Forelimb muscle (tissue), 1 donor: ENCODE data around the gene RBM26. TPM values are rescaled to one million over a fixed set of nuclear protein-coding genes. Genes with fewer than 3 reads are reported as not detected.

Source experiments
- DNase-seq: peaks from one replicate; pipeline ENCODE4 v3.0.0-alpha.2; 2013; ENCODE audit warnings: low read depth
- polyA plus RNA-seq: library from polyadenylated mRNA; unstranded; fragments of 120-200 nt; gene quantifications from one replicate; pipeline ENCODE4 v1.2.1, GENCODE V29; 2013; ENCODE audit not compliant: insufficient read length

RBM26 gene, protein sequence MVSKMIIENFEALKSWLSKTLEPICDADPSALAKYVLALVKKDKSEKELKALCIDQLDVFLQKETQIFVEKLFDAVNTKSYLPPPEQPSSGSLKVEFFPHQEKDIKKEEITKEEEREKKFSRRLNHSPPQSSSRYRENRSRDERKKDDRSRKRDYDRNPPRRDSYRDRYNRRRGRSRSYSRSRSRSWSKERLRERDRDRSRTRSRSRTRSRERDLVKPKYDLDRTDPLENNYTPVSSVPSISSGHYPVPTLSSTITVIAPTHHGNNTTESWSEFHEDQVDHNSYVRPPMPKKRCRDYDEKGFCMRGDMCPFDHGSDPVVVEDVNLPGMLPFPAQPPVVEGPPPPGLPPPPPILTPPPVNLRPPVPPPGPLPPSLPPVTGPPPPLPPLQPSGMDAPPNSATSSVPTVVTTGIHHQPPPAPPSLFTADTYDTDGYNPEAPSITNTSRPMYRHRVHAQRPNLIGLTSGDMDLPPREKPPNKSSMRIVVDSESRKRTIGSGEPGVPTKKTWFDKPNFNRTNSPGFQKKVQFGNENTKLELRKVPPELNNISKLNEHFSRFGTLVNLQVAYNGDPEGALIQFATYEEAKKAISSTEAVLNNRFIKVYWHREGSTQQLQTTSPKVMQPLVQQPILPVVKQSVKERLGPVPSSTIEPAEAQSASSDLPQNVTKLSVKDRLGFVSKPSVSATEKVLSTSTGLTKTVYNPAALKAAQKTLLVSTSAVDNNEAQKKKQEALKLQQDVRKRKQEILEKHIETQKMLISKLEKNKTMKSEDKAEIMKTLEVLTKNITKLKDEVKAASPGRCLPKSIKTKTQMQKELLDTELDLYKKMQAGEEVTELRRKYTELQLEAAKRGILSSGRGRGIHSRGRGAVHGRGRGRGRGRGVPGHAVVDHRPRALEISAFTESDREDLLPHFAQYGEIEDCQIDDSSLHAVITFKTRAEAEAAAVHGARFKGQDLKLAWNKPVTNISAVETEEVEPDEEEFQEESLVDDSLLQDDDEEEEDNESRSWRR
- 51.9 TPM for polyA plus RNA-seq

DNA sequence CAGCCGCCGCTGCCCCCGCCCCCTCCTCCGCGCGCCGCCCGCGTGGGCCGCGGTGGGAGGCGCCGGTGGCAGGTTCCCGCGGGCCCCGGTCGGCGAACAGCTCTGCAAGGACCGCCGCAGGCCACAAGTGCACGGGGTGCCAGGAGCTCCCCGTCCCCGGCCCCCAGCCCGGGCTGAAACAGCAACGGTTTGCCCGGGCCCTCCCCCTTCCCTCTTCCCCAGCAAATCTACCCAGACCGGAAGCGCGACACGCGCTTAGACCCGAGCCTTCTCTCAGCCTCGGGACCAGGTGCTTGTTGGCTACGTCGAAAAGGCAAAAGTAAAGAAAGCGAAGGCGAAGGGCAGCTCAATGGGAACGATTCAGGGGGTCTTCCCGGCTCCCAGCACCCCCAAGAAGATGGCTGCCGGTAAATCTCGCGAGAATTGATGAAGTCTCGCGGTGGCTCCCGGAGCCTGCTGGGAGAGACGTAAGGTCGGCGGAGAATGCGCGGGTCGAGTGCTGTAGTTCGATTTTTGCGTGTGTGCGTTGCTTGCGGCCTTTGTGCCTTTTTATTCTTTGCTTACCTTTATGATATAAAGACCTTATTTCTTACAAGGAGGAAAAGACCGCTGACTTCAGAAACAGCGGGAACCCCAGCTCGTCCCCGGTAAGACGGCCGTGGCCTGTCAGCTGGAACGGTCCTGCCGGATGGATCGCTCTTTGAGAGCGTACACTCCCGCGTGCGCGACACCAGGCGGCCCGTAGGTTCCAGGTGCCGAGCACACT, at the start of gene RBM26:
Gene RBM26, minus strand, starts transcription at position 425 of the 766 bp plus-strand sequence. CDS start 481 bp downstream, outside the sequence.
- peak; percentile 95 for DNase-seq

DNA sequence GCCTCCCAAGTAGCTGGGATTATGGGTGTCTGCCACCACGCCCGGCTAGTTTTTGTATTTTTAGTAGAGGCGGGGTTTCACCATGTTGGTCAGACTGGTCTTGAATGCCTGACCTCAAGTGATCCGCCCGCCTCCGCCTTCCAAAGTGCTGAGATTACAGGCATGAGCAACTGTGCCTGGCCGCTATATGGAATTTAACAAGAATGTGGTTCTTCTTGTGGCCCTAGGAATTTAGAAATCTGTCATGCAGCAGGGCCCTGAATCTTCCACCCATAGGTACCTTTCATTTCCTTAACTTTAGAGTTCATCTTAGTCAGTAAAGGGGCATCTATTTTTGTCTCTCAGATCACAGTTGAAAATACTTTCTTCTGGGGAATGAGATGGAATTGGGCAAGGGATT, 49.3 kb upstream of the RBM26 start:
- no peak for DNase-seq

DNA sequence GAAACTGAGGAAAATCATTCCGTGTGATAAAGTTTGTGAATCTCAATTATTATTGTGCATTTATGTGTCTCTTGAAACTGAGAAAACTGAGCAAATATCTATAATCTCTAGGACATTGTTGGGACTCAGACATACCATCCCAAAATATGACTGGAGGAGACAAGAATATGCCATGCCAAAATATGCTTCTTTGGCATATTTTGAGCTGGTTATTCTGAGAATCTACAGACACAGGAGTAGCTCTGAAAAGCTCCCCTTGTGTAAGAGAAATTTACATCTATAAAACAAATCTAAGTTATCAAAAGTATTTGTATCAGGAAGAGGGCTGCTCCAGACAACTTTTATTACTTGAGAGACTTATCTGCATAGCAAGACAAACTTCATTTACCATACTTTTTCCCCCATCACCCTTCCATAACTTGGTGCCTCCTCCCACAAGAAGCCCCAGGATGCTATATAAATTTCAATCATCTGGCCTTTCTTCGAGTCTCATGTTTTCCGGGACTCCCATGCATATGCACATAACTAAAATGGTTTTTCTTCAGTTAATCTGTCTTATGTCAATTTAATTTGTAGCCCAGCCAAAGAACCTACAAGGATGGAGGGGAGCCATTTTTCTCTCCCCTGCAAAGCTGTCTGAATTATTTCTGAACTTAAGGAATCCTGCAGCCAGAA, 46.3 kb upstream of the RBM26 start:
- no peak for DNase-seq

DNA sequence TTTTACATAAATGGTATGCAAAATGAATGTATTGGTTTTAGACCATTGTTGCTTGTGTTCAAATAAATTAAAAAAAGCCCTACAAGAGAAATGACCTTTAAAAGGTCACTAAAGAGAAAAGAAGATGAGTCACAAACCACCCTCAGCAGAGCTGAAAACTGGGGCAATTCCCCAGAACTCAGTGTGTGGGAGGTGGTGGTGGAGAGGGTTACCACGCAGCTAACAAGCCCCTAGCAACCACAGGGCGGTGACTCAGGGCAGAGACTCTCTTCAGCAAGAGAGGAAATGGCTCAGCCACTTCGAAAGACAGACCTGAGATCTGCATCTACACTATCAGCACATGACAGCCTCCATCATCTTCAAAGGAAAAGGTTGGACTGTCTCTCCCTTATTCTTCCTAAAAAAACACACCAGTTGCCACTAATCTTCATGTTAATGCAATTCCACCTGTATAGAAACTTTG, 45.5 kb upstream of the RBM26 start:
- no peak for DNase-seq

DNA sequence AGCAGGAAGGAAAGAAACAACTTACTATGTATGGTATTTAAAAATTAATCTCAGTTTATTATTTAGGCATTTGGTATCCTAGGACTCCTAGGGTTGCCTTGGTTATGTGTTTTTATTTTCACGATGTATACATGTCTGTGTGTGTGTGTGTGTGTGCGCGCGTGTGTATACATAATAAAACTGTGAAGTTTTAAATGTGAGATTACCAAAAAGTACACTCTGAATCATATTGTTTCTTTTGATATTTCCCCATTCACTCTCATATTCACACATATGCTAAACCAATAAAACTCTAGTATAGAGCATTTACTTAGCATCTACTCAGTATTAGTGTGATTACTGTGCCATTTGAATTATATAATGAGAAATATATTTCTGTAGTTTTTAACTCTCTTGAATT, 44.1 kb upstream of the RBM26 start:
- DNase-seq, result no peak

DNA sequence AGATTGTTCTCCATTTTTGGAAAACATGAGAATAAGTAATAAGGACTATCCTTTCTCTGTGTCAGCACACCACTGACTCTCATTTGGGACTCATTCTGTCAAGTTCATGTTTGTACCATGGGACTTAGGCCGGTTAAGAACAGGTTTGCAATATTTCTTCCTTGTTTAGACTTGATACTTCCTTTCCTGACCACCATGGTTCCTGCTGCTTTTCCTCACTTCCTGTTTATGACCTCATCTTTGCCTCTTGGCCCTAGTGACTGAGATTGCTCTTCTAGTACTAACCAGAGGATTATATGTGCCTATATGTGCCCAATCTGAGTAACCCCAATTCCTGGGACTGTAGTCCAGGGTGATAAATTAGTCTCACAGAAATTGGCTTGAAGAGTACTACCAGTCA, 42.4 kb upstream of the RBM26 start:
- no peak for DNase-seq

DNA sequence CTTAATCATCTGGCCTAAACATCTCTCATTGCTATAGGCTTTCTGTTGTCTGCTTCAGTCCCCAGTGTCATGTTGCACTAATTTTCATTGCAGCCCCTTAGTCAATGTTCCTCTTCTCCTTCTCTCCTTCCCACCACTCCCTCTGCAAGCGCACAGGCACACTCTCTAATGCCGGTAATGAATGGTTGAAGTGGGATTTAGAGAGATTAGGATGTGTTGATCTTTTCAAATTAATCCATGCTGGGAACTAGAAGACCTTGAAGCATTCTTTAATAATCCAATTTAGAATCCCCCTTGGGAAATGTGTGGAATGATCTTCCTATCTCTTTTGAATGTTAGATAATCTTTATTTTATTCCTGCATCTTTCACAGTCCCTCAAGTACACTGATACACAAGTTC, 41.7 kb upstream of the RBM26 start:
- no peak for DNase-seq

DNA sequence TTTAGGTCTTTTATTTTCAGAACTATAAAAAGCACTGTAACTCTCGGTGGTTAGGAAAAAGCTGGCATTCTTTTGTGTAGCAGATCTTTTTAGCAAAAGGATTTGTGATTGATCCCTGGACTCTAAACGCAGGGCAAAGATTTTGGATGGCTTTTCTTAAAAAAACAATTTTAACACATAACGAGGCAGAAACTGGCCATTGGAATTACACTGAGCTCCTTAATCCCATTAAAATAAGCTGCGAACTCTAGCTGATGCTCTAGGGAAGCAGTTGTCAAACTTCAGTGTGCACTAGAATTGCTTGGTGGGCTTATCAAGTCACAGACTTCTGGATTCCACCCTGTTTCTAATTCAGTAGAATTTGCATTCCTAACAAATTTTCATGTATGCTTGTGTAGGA, 41.1 kb upstream of the RBM26 start:
- no peak for DNase-seq

DNA sequence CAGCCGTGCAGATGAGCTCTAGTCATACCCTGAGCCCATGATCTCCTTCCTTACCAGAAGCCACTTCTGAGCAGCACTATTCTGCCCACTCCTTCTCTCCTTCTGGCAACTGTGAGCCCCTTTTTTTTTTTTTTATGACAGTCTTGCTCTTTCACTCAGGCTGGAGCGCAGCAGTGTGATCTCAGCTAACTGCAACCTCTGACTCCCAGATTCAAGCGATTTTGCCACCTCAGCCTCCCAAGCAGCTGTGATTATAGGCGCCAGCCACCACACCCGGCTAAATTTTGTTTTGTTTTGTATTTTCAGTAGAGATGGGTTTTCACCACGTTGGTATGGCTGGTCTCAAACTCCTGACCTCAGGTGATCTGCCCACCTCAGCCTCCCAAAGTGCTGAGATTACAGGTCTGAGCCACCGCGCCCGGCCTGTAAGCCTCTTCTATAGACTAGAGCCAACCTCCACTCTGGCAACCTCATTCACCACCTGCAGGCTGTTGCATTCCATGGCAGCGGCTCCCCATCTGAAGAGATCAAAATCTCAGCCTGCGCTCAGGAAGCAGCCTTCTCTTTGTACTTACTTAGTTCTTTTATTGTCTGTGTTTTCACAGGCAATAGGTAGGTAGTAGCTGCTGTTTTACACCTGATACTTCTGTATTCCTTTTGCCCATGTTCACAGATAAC, 40.1 kb upstream of the RBM26 start:
- no peak for DNase-seq

DNA sequence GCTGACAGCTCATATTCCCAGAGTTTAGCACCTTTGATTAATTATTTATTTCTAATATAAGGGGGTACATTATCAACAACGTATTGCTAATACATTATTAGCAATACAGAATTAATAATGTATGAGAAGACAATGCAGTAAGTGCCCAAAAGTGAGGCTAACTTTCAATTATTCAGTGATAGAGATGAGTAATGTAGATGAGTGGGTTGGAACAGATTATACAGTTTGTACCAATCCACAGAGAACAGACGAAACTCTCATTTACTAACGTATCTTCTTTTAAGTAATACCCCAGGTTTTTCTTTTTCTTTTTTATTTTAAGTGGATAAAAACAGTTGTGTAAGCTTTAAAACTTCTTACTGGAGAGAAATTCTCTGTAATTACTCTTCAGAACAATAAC, 36.7 kb upstream of the RBM26 start:
- DNase-seq, result no peak

DNA sequence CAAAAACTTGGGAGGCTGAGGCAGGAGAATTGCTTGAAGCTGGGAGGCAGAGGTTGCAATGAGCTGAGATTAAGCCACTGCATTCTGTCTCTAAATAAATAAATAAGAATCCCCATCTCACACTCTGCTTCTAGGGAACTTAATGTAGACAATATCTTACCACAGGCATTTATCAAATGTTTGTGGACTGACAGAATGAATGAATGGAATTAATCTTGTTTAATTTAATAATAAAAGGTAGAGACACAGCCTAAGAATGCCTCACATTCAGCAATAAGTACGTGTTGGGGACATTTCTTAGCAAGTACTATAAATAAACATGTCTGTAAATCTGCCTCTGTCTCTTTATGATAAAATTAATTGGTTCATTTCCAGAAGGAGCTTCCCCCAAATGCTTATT, 36.2 kb upstream of the RBM26 start:
- no peak for DNase-seq

DNA sequence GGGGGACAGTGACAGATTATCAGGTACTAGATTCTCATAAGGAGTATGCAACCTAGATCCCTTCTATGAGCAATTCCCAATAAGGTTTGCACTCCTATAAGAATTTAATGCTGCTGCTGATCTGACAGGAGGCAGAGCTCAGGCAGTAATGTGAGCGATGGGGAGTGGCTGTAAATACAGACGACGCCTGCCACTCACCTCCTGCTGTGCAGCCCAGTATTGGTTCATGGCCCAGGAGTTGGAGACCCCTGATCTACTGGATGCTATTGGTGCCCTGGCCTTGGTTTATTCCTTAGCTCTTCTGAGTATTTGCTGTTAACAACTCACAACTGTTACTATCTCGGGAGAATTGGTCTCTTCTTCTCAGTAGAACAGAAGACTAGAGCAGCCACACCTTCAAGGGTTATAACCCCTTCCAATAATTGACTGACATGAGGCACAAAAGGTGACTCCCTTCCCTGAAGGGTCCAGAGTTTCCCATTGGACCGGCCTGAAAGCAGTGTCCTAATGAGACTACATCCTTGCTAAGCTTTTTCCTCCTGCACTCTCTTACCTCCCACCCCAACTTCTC, 35.0 kb upstream of the RBM26 start:
- DNase-seq, result no peak

DNA sequence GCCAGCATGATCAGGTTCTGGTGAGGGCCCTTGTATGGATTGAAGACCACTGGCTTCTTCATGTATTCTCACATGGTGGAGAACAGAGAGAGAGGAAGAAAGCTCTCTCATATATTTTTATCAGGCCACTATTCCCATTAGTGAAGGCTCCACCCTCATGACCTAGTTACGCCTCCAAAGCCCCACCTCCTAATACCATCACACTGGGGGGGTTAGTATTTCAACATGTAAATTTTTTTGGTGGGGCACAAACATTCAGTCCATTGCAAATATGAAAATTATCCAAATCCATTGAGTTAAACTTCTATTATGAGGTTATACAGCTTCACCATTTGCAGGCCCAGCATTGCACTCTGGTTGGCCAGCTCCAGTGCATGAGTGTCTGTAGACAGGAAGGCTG, 33.2 kb upstream of the RBM26 start:
- no peak for DNase-seq

DNA sequence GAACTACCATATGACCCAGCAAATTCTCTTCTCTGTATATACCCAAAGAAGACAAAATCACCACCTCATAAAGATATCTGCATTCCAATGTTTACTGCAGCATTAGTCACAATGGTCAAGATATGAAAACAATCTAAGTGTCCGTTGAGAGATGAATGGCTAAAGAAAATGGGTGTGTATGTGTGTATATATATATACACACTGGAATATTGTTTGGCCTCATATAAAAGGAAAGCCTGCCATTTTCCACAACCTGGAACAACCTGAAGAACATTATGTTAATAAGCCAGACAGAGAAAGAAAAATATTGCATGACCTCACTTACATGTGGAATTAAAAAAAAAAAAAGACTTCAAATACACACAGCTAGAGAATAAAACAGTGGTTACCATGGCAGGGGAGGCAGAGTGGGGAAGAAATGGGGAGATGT, 29.5 kb upstream of the RBM26 start:
- DNase-seq, result no peak

DNA sequence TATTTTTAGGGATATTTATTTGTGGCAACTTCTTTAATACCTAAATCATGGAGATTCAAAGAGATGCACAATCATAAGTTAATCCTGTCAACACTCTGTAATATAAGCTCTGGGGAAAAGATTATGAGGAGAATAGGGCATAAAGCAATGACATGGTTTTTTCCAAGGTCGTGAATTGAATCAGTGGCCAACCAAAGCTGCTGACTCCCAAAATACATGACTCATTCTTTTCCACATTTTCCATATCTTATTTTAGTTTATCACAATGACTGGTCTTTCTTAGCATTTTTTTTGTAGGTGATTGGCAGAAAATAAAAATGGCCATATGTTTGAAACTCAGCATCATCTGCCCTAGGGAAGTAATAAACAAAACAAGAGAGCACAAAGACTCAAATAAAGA, 28.5 kb upstream of the RBM26 start:
- DNase-seq, result no peak

DNA sequence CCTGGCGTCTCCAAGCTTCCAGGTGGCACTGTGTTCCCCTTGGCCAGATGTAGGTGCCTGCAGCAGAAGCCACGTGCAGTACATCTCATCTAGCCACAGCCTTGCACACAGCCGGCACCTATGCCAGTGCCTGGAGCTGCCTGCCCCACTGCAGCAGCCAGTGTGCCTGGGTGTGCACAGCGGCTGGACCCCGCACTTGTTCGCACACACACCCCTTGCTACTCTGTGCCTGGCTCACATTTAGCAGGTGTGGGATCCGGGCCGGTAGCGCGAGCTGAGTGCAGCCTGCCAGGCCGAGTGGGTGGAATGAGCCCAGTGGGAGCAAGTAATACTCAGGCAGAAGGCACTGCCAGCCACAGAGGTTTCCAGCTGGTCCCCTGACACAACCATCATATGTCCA, 26.9 kb upstream of the RBM26 start:
- no peak for DNase-seq

DNA sequence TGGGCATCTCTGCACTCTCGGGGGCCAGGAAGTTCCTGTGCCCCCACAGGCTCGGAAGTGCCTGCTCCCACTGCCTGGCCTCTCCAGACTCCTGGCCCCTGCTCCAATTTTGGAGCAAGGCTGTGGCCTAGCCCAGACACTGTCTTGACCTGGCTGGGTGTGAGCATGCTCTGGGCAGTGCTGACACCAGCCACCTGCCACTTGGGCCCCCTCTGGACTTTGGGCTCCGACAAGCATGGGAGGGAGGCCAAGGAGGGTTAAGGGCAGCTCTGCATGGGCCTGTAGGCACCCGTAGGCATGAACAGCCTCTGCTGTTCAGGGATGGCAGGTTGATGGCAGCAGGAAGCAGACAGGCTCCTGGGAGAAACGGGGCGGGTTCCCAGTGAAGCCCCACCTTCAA, 26.0 kb upstream of the RBM26 start:
- DNase-seq, result no peak

DNA sequence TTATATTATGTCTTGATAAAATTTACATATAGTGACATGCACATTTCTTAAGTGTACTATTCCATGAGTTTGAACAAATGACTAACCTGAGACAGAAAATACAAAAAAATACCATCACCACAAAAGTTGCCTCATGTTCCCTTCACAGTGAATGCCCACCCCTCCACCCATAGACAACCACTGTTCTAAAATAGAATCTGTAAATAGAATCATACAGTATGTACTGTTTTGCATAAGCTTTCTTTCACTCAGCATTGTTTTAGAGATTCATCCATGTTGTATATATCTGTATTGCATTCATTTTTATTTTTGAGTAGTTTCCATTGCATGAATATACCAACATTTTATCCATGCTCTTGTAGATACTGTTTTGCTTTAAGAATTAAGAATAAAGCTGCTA, 23.3 kb upstream of the RBM26 start:
- no peak for DNase-seq

DNA sequence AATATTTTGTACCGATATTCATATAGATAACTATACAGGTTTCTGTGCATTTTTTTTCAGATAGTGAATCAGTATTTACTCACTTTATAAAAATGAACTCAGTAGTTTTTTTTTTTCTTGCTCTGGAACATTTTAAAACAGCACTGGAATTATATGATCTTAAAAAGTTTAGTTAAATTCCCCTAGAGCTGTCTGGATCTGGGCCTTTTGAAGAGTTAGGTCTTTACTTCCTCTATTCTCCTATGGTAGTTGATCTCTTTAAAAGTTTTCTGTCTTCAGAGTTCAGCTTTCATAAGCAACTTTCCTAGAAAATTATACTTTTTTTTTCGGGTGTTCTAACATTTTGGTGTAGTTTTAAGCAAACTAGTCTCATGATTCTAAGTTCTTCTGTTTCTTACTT, 21.8 kb upstream of the RBM26 start:
- DNase-seq, result no peak

DNA sequence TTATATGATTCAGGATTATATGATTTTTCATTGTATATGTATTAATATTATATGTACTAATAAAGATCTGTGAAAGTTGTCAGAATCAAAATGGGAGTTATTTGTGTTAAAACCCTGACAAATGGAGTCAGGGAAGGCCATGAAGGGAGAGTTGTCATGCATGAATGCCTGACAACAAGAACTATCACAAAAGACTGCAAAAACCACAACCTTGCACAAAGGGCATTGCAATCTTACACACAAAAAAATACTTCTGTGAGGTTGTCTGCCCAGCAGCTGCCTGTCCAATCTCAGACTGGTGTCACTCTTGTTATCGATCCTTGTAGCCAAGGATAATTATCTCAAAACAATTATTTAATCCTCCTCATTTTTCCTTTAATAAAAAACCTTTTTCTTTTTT, 21.2 kb upstream of the RBM26 start:
- no peak for DNase-seq
